HepG2 (cell line): ENCODE results near the gene EHBP1. TPM values are rescaled to one million over a fixed set of nuclear protein-coding genes. Genes with fewer than 3 reads are reported as not detected.

Experiments
- ATF7-NPFF ChIP-seq: sonication (generic); formaldehyde crosslinking; IDR thresholded peaks from 2 replicates; pipeline ENCODE4 v1.8.1; 2023; ENCODE audit warnings: mild to moderate bottlenecking, low read depth, missing genetic modification reagents, moderate library complexity
- DNMT3B ChIP-seq: conservative IDR thresholded peaks from 2 replicates; pipeline ENCODE4 v1.6.1; 2016; ENCODE audit warnings: missing biosample characterization, control low read depth
- FOXO4 ChIP-seq: sonication (generic); formaldehyde crosslinking; conservative IDR thresholded peaks from 2 replicates; pipeline ENCODE4 v1.8.1; 2023; ENCODE audit warnings: missing genetic modification reagents
- SMYD3 ChIP-seq: sonication (generic); formaldehyde crosslinking; IDR thresholded peaks from 2 replicates; pipeline ENCODE4 v1.8.1; 2023; ENCODE audit warnings: mild to moderate bottlenecking, missing genetic modification reagents
- SRY ChIP-seq: sonication (generic); formaldehyde crosslinking; IDR thresholded peaks from 2 replicates; pipeline ENCODE4 v1.8.0; 2022; ENCODE audit warnings: mild to moderate bottlenecking, missing genetic modification reagents
- ZFX ChIP-seq: sonication (generic); formaldehyde crosslinking; IDR thresholded peaks from 2 replicates; pipeline ENCODE4 v1.4.0; 2020; ENCODE audit warnings: mild to moderate bottlenecking, low read depth, missing genetic modification reagents, moderate library complexity
- ZFYVE20 ChIP-seq: sonication (generic); formaldehyde crosslinking; IDR thresholded peaks from 2 replicates; pipeline ENCODE4 v1.8.0; 2023; ENCODE audit warnings: low read depth, mild to moderate bottlenecking, moderate library complexity, missing genetic modification reagents, borderline replicate concordance
- ZNF142 ChIP-seq: sonication (generic); formaldehyde crosslinking; IDR thresholded peaks from 2 replicates; pipeline ENCODE4 v1.4.0; 2020; ENCODE audit warnings: missing genetic modification reagents
- ZNF510 ChIP-seq: sonication (generic); formaldehyde crosslinking; IDR thresholded peaks from 2 replicates; pipeline ENCODE4 v1.4.0; 2020; ENCODE audit warnings: low read depth, mild to moderate bottlenecking, missing genetic modification reagents
- ZNF564 ChIP-seq: sonication (generic); formaldehyde crosslinking; IDR thresholded peaks from 2 replicates; pipeline ENCODE4 v1.8.1; 2023; ENCODE audit warnings: mild to moderate bottlenecking, missing genetic modification reagents
- ZNF619 ChIP-seq: sonication (generic); formaldehyde crosslinking; IDR thresholded peaks from 2 replicates; pipeline ENCODE4 v1.4.0; 2020; ENCODE audit warnings: mild to moderate bottlenecking, missing genetic modification reagents
- ZNF646 ChIP-seq: sonication (generic); formaldehyde crosslinking; IDR thresholded peaks from 2 replicates; pipeline ENCODE4 v1.9.0; 2021; ENCODE audit warnings: mild to moderate bottlenecking, missing genetic modification reagents
- ZNF792 ChIP-seq: IDR thresholded peaks from 2 replicates; pipeline ENCODE4 v1.6.1; 2016
- polyA plus RNA-seq, 8 experiments: library from polyadenylated mRNA; depleted of rRNA in 3 of 8; stranded (reverse) in 7 of 8; unstranded in 1 of 8; fragments of >200 nt; fragmentation: Illumina TruSeq in 4 of 8; extraction: Trizol in 4 of 8; gene quantifications; 2 replicates each; pipeline versions ENCODE4 v1.2.1 to v1.2.3, GENCODE V29; 2011 to 2016; ENCODE audit warnings: low read depth in 4 of 8, missing spikeins in 1 of 8, mixed read lengths in 1 of 8; ENCODE audit not compliant: insufficient read depth in 1 of 8
- total RNA-seq, 5 experiments: library from RNA; depleted of rRNA; stranded (reverse); fragments of >200 nt; fragmentation: Illumina TruSeq; extraction: Trizol; gene quantifications; 2 replicates each; pipeline ENCODE4 v1.2.3, GENCODE V29; 2016; ENCODE audit warnings: low read depth in 1 of 5

Gene EHBP1
- total and polyA plus RNA-seq, 2 of the 13 experiments (the other 11 are each of a cell fraction or from before 2014, with no cell fraction given), result 93.5 to 146 TPM

GRCh38 chr2:63050334-63051041, 345.0 kb downstream of the EHBP1 start, which contains the start of gene OTX1 (continued):
- peak; percentile 77; the same call in 1 of the 2 replicates for TF ChIP-seq ZNF142
- peak; percentile 88 for TF ChIP-seq ZFX
- 0 out of 2 replicates have a peak, but pooled peaks have one; percentile 26 for TF ChIP-seq ZNF619
- no peak for TF ChIP-seq ZNF510 (CRISPR knock-in tag)
- TF ChIP-seq SRY (CRISPR knock-in tag), result peak; percentile 17; the same call in 1 of the 2 replicates
- TF ChIP-seq ATF7-NPFF (CRISPR knock-in tag), result peak; percentile 88
- TF ChIP-seq ZNF792 (CRISPR knock-in tag), result peak; percentile 76; the same call in 1 of the 2 replicates
- TF ChIP-seq DNMT3B, result peak; percentile 70; the same call in 1 of the 2 replicates
- TF ChIP-seq ZNF646 (CRISPR knock-in tag), result no peak
- 0 out of 2 replicates have a peak, but pooled peaks have one; percentile 7 for TF ChIP-seq ZNF564 (CRISPR knock-in tag)
- no peak; the same call in 1 of the 2 replicates for TF ChIP-seq SMYD3 (CRISPR knock-in tag)
- TF ChIP-seq ZFYVE20 (CRISPR knock-in tag), result 0 out of 2 replicates have a peak, but pooled peaks have one; percentile 59
- no peak for TF ChIP-seq FOXO4 (CRISPR knock-in tag)
